ENCODE measurements around the gene JAG1. TPM values are rescaled to one million over a fixed set of nuclear protein-coding genes. Genes with fewer than 3 reads are reported as not detected.

JAG1 gene
- total RNA-seq, 1 experiment from 2014 or later: 3.0 TPM

- no peak for DNase-seq (ENCODE audit: low read depth)
Observed at GRCh38 chr20:10699941-10700340, 26.1 kb upstream of the JAG1 start.

DNA sequence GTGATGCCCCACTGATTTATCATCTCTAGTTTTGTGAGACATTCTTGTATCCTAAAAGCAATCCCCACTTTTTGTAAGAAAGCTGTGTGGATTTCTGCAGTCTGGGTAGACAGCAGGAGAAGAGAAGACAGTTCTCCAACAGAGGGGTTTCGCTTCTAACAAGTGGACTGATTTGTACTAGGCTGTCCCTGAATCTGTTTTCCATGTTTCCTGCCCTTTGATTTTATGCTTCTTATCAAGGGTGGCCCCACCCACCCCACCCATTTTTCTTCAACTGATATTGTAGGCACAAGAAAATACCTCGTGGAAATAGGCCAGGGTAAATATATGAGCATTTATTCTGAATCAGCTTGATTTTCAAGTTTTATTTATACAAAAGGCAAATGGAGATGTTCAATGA is 25.7 kb upstream of the JAG1 start:
- DNase-seq (ENCODE audit: low read depth): no peak

DNA sequence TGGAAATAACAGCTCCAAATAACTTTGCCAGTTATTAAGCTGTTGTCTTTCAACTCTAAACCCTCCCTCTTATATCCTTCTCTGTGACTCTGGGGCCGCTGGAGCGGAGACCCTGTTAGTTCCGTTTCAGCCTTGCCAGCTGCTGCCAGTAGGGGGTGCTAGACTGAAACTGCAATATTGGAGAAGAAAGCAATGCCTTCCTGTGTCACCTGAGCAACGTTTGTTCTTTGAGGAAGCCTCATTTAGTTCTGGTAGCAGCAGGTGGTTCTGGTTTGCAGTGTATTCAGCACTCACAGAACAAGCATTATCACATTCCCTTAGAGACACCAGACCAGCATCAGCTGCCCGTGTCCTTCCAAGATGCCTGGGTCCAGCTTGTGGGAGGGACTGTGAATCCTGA is 22.9 kb upstream of the JAG1 start:
- no peak for DNase-seq (ENCODE audit: low read depth)

- no peak for DNase-seq (ENCODE audit: low read depth)
Observed at GRCh38 chr20:10689385-10689784, 15.6 kb upstream of the JAG1 start.

DNA sequence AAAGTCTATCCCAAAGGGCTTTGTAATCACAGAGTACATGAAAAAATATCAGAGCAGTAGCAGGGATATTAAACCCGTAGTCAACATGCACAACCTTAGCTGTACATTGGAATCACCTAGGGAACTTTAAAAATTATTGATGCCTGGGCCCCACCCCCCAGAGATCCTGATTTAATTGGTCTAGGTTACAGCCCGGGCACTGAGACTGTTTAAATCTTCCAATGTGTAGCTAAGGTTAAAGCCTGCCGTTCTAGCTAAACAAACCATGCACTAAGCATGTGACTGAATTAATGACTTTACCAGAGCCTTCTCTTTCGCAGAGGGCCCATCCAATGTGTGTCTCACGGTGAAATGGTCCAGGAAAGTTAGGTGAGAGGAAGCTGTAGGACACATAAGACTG is 14.1 kb upstream of the JAG1 start:
- DNase-seq (ENCODE audit: low read depth): no peak

- no peak for DNase-seq (ENCODE audit: low read depth)
Observed at GRCh38 chr20:10686356-10687133, 12.7 kb upstream of the JAG1 start.

DNA sequence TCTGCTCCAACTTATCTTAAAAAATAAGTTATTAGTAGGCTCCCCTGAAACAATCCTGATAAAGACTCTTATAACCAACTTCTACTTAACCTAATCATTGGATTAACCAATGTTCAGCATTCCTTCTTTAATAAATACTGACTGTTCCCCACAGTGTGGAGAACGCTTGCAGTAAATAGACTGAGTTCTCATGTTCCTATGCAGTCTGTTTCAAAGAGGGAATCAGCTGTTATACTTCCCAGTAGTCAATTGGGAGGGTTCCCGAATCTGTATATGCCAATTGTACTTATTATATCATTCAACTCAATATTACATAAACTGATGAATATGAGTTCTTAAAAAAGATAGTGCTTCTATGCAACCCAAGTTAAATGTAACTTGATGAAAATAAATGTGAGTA is 9.7 kb upstream of the JAG1 start:
- no peak for DNase-seq (ENCODE audit: low read depth)

DNA sequence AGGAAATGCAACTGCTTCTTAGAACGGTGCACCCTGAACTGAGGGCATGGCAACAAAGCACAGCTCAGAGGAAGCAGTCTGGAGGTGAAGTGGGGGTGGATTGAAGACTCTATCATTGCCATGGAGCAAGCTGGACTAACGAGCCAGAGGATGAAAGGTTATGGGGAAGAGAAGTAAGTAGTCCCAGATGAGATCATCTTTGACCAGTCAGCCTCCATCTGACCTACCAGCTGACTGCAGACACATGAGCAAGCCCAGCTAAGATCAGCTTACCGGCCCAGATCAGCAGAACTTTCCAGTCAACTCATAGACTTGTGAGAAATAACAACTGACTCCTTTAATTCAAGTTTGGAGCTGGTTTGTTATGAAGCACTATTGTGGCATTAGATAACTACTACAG is 9.1 kb upstream of the JAG1 start:
- no peak for DNase-seq (ENCODE audit: low read depth)

GRCh38 chr20:10681494-10681893 is 7.7 kb upstream of the JAG1 start:
- DNase-seq (ENCODE audit: low read depth): no peak

DNA sequence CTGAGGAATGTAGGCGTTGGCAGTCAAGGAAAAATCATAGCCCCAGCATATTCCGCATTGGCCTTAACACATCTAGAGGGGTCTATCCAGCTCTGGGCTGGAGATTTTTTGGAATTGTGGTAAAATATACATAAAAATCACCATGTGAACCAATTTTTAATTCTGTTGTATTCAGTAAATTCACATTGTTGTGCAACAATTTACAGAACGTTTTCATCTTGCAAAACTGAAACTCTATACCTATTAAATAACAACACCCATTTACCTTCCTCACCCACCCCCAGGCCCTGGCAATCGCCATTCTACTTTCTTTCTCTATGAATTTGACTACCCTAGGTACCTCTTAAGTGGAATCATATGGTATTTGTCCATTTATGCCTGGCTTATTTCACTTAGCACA is 6.8 kb upstream of the JAG1 start:
- no peak for DNase-seq (ENCODE audit: low read depth)

GRCh38 chr20:10679269-10679668 is 5.5 kb upstream of the JAG1 start:
- peak; percentile 55 for DNase-seq (ENCODE audit: low read depth)

DNA sequence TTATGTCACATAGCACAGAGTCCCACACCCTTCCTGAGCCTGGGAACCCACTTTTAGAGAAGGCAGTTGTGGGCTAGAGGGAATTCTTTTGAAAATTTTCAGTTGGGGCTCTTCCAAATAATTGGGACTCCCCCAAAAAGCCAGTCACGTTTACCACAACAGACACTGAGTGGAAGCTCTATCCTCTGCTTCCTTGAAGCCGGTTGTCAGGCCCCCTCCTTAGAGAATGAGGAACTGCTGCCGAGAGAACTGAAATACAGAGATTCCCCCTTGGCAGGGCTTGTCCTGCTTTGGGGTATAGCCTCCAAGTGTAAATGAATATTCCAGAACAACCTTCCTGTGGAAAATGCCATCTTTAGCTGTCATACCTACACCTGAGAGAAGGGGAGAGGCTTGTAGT is 2.7 kb upstream of the JAG1 start:
- DNase-seq (ENCODE audit: low read depth): no peak

DNA sequence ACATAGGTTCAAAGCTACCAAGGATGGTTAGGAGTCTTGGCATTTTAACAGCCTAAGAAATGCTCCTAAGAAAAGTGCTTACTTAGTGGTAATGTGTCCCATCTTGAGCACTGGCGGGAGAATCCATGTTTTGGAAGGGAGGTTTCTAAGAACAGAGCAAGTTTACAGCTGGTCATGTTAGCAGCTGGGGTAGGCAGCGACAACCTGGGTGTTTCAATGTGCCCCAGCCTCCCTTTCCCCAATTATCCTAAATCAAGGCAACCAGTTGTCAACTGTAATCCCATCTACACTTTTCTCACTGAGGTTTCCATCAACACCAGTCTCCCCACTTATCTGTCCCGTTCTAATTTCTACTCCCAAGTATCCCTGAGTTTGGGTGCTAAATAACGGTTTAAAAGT is 1.6 kb upstream of the JAG1 start:
- DNase-seq (ENCODE audit: low read depth): no peak

- DNase-seq (ENCODE audit: low read depth): peak; percentile 68
Observed at GRCh38 chr20:10674684-10675449, 1.1 kb upstream of the JAG1 start.

- DNase-seq (ENCODE audit: low read depth): peak; percentile 47
Observed at GRCh38 chr20:10673176-10673841, 490 bp downstream of the JAG1 start.

- peak; percentile 76 for DNase-seq (ENCODE audit: low read depth)
Observed at GRCh38 chr20:10672624-10673127, 1.1 kb downstream of the JAG1 start.

DNA sequence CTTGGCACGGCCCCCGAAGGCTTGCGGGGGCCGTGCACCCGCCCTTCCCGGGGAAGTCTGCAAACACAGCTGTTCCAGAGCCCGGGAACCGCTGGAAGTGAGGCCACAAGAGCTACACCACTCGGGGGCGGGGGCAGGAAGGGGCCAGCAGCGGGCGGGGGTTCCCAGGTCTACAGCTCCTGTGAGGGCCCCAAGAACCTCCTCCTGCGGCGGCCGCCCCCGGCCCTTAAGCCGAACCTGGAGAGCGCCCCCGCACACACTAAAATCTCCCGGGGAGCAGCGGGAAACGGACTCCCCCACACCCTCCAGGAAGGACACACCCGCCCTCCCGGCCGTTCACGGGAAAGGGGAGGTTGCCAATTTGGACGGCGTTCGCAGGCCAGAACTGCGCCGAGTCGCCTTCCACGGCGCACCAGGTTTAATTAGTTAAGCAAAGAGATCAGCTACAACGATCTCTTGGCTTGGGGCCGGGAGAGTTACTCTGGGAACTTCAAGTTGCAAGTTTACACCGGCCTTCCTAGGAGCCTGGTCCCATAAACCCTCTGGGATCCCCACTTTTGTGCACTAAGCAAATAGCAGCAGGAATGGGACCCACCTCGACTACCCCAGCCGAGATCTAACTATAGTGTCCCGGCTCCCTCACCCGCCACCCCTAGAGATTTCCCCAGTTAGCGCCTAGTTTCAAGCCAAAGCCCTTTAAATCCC is 1.7 kb downstream of the JAG1 start:
- peak; percentile 73 for DNase-seq (ENCODE audit: low read depth)

- peak; percentile 96 for DNase-seq (ENCODE audit: low read depth)
Observed at GRCh38 chr20:10671221-10671918, 2.4 kb downstream of the JAG1 start.

GRCh38 chr20:10670501-10671220 is 3.1 kb downstream of the JAG1 start:
- DNase-seq (ENCODE audit: low read depth): no peak

GRCh38 chr20:10669843-10670446 is 3.9 kb downstream of the JAG1 start:
- DNase-seq (ENCODE audit: low read depth): no peak

Measured in RPMI7951 (cell line).